Right lobe of liver (tissue), 6 donors: Measurements from ENCODE around the gene VAMP8. TPM values are rescaled to one million over a fixed set of nuclear protein-coding genes. Genes with fewer than 3 reads are reported as not detected.
"Not testable (repeated sequence)": the region's sequence is repeated elsewhere in the genome, so short reads cannot be mapped to it uniquely, and the experiment has no call there.

Experiments used
- ATAC-seq, 4 donors: fragments of 200-7000 bp; cut with Tn5 transposase; one replicate each; pipeline ENCODE4 v1.9.1; 2020; ENCODE audit warnings: mild to moderate bottlenecking in 4 of 4, moderate library complexity in 4 of 4
- DNase-seq, 3 donors: peaks; one replicate each; pipeline ENCODE4 v3.0.0-alpha.2; 2020
- H3K27ac ChIP-seq, 3 donors: fragments of 200-600 bp; one replicate each; pipeline ENCODE4 v1.8.0; 2022
- H3K27me3 ChIP-seq, 2 donors: fragments of 200-600 bp; one replicate each; pipeline ENCODE4 v1.8.0; 2022
- H3K36me3 ChIP-seq, 4 donors: fragments of 200-600 bp; sonication (generic) in 1 of 4; one replicate each; pipeline versions ENCODE4 v1.5.1 to v1.8.0; 2017 to 2022; ENCODE audit warnings: control low read depth in 1 of 4
- H3K4me1 ChIP-seq, 4 donors: fragments of 200-600 bp; sonication (generic) in 1 of 4; one replicate each; pipeline versions ENCODE4 v1.5.1 to v1.8.0; 2017 to 2022; ENCODE audit warnings: control low read depth in 1 of 4
- H3K4me3 ChIP-seq, 3 donors: fragments of 200-600 bp; one replicate each; pipeline ENCODE4 v1.8.0; 2022
- H3K9me3 ChIP-seq, 4 donors: fragments of 200-600 bp; sonication (generic) in 1 of 4; one replicate each; pipeline versions ENCODE4 v1.5.1 to v1.8.0; 2017 to 2022; ENCODE audit warnings: control low read depth in 1 of 4
- POLR2A ChIP-seq: fragments of 450-650 bp; IDR thresholded peaks from one replicate; pipeline ENCODE4 v1.6.1; 2017; ENCODE audit warnings: antibody characterized with exemption, mild to moderate bottlenecking
- WGBS: methylation state at CpG from one replicate; pipeline ENCODE4 v1.1.6; 2018; ENCODE audit warnings: low coverage, low lambda C conversion rate; ENCODE audit not compliant: insufficient coverage; ENCODE audit errors: missing lambda C conversion rate; 5-methylcytosine and 5-hydroxymethylcytosine counted together
- intact Hi-C, 2 donors: fragments of 100-400 bp; cut with DNase I; formaldehyde crosslinking; loops; one replicate each; pipeline versions ENCODE4 v1.11.2 to v1.14.1; 2022
- total RNA-seq, 6 experiments: library from RNA; depleted of rRNA in 2 of 6; stranded (reverse); fragments of >200 nt in 2 of 6; fragmentation: NEBNext Ultra II Directional in 3 of 6; extraction: Animal tissue kit (Norgen Biotek cat#: 25700) in 3 of 6; gene quantifications; one replicate each; pipeline versions ENCODE4 v1.1.0 to v1.2.4, GENCODE V29; 2016 to 2023
- TF ChIP-seq, protein P1 (sequence below), 4 donors: fragments of 200-600 bp in 3 of 4; fragments of 450-650 bp in 1 of 4; IDR thresholded peaks; one replicate each; pipeline versions ENCODE4 v1.5.1 to v1.8.0; 2016 to 2022; ENCODE audit warnings: antibody characterized with exemption in 4 of 4, mild to moderate bottlenecking in 2 of 4
- donor health status: DM: no; HTN: yes; CAD: no.
- donor health status: DM: no; HTN: no; CAD: no.
- donor health status: DM: no; HTN: no; CAD: no.
- donor health status: DM: no; HTN: yes; CAD: no.
- donor health status: DM: no; HTN: yes; CAD: no.

Gene VAMP8
- total RNA-seq, 6 experiments from 2014 or later = 59.5 to 107 (median 74.5) TPM

DNA sequence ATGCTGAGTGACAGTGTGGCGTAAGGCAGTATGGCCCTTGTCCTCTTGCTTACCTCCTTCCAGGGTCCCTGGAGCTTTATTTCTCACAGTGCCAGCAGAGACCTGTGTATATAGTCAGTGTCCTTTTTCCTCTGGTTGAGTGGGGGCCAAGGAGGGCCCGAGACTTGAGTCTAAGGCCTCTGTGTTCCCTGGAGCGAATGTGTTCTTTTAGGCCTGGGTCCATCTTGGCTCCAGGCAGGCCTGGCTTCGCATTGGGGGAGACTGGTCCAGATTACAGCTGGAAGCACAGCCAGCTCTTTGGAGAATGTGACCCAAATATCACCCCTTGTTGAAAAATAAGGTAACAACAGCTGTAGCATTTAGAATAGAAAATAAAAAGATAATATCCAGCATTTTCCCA is 11.8 kb downstream of the VAMP8 start:
- no peaks in the 10 kb centered on the region for H3K36me3 ChIP-seq
- no peaks in the 10 kb centered on the region for H3K27me3 ChIP-seq
- no CpG with 5 or more reads among the region's 4 CpGs for WGBS
- DNase-seq = no peak
- H3K9me3 ChIP-seq = no peaks in the 10 kb centered on the region
- H3K4me3 ChIP-seq = no peak overlapping the region
- ATAC-seq = no peak
- peak overlapping the region; percentile 48 to 68 (median 65) for H3K27ac ChIP-seq
- no peak for TF ChIP-seq POLR2A
- TF ChIP-seq, protein P1, sequence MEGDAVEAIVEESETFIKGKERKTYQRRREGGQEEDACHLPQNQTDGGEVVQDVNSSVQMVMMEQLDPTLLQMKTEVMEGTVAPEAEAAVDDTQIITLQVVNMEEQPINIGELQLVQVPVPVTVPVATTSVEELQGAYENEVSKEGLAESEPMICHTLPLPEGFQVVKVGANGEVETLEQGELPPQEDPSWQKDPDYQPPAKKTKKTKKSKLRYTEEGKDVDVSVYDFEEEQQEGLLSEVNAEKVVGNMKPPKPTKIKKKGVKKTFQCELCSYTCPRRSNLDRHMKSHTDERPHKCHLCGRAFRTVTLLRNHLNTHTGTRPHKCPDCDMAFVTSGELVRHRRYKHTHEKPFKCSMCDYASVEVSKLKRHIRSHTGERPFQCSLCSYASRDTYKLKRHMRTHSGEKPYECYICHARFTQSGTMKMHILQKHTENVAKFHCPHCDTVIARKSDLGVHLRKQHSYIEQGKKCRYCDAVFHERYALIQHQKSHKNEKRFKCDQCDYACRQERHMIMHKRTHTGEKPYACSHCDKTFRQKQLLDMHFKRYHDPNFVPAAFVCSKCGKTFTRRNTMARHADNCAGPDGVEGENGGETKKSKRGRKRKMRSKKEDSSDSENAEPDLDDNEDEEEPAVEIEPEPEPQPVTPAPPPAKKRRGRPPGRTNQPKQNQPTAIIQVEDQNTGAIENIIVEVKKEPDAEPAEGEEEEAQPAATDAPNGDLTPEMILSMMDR (IDR thresholded peaks at IDR 0.05) = no peak
- intact Hi-C loops = no loop called here
- H3K4me1 ChIP-seq = peaks cover 2 to 55% (median 18%) of the 10 kb centered on the region in 4 donors

DNA sequence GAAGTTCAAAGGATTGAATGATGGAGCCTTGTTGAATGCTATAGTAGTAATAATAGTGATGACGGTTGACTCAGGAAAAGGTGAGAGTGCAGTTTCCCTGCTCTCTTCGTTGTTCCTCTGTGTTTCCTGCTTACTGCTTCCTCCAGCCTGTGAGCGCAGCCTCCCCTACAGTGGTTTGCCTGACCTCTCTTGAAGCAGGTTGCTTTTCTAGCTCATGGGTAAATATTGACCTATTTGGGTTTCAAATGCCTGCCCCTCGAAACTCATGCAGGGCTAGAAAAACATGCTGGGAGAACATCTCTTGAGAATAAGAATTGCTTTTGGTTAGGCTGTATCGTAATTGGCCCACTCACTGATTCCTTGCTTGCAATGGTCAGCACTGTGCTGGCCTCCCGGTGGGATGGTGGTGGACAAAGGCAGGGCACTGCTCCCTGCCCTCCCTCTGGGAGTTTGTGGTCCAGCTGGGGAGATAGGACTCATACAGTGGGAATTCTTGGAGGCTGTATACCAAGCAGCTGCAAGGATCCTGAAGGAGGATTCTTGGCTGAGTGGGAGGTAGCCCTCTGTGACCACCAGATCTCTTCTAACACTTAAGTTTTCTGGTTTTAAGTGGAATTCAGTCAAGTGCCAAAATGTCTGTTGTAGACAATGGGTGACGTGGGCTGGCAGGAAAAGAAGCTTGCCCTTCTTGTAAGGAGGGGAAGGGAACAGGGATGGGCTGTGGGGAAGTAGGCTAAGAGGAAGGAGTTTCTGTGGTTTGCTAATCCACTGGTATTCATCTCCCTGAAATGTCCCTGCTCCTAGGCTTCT is 12.8 kb downstream of the VAMP8 start:
- Histone ChIP-seq H3K27ac (peak overlapping the region; percentile 53 to 68 (median 65)), H3K9me3 (no peaks in the 10 kb centered on the region), H3K27me3 (no peaks in the 10 kb centered on the region), H3K36me3 (no peaks in the 10 kb centered on the region), H3K4me3 (no peak overlapping the region), H3K4me1 (peaks cover 2 to 54% (median 20%) of the 10 kb centered on the region in 4 donors)
- intact Hi-C loops = no loop called here
- TF ChIP-seq, protein P1 (IDR thresholded peaks at IDR 0.05) = no peak
- DNase-seq (peak in 2 of 3 donors; percentile 62 to 69), ATAC-seq (peak; percentile 37 to 61 (median 54))
- WGBS = 4% methylated on average over 6 of the region's 7 CpGs

DNA sequence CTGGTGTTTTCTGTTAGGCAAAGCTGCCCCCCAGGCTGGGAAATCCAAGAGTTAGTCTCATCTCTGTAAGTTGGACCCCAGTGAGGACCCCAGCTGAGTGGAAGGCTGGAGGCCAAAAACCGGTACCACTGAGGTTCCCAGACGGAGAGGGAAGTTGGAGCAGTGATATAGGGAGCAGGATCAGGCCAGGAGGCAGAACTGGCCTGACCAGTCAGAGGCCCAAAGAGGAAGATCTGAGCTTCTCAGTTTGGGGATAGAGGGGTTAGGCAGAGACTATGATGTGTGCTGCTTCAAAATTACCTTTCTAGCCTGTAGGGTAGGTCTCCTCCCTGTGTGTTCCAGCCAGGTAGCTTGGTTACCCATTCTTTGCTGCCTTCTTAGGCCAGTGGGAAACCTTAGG is 13.6 kb downstream of the VAMP8 start:
- Histone ChIP-seq H3K9me3 (no peaks in the 10 kb centered on the region), H3K27ac (peak overlapping the region in 2 of 3 donors; percentile 53 to 65), H3K4me3 (no peak overlapping the region), H3K36me3 (no peaks in the 10 kb centered on the region), H3K27me3 (no peaks in the 10 kb centered on the region), H3K4me1 (peaks cover 0 to 48% (median 16%) of the 10 kb centered on the region in 4 donors)
- WGBS = 67% methylated on average over 2 of the region's 2 CpGs
- DNase-seq = no peak
- TF ChIP-seq, protein P1 (IDR thresholded peaks at IDR 0.05) = no peak
- no peak for TF ChIP-seq POLR2A
- ATAC-seq = no peak
- intact Hi-C loops = no loop called here

DNA sequence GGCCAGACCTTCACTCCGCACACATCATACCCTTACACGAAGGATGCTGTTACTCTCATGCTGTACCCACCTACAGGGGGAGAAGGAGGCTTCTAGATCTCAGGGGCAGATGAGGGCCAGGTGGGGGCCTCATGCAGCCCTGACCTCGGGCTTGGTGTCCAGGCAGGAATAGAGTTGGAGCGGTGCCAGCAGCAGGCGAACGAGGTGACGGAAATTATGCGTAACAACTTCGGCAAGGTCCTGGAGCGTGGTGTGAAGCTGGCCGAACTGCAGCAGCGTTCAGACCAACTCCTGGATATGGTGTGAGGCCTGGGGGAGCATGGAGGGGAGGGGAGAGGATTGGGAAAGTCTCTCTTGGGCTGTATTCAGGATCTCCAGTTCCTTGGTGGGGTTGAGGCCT is 14.2 kb downstream of the VAMP8 start:
- H3K4me1 ChIP-seq = peaks cover 0 to 54% (median 16%) of the 10 kb centered on the region in 4 donors
- DNase-seq (no peak), ATAC-seq (no peak)
- 75% methylated on average over 9 of the region's 12 CpGs for WGBS
- H3K36me3 ChIP-seq = no peaks in the 10 kb centered on the region
- peak overlapping the region in 2 of 3 donors; percentile 53 to 65 for H3K27ac ChIP-seq
- no peak overlapping the region for H3K4me3 ChIP-seq
- intact Hi-C loops = no loop called here
- TF ChIP-seq, protein P1 (IDR thresholded peaks at IDR 0.05) = no peak
- no peak for TF ChIP-seq POLR2A
- no peaks in the 10 kb centered on the region for H3K27me3 ChIP-seq
- no peaks in the 10 kb centered on the region for H3K9me3 ChIP-seq

DNA sequence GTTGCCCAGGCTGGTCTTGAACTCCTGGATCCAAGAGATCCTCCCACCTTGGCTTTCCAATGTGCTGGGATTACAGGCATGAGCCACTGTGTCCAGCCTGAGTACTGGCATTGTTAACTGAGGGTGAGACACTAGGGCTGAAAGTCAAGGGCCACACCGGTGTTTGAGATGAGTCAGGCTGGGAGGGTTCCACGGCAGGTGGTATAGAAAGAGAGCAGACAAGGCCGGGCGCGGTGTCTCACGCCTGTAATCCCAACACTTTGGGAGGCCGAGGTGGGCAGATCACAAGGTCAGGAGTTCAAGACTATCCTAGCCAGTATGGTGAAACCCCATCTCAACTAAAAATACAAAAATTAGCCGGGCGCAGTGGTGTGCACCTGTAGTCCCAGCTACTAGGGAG is 14.9 kb downstream of the VAMP8 start:
- DNase-seq, H3K27ac ChIP-seq, H3K36me3 ChIP-seq, ATAC-seq, intact Hi-C loops, H3K27me3 ChIP-seq, H3K4me3 ChIP-seq, H3K9me3 ChIP-seq: not testable (repeated sequence)
- peaks cover 0 to 57% (median 19%) of the 10 kb centered on the region in 4 donors for H3K4me1 ChIP-seq
- 100% methylated on average over 2 of the region's 9 CpGs for WGBS
